GM12878 (cell line): ENCODE data around the gene PDSS2. TPM values are rescaled to one million over a fixed set of nuclear protein-coding genes. Genes with fewer than 3 reads are reported as not detected.

ENCODE experiments used
- ATAC-seq: fragments of 200-7000 bp; cut with Tn5 transposase; 3 replicates; pipeline ENCODE4 v1.9.1; 2020; ENCODE audit warnings: mild to moderate bottlenecking, moderate library complexity
- BruUV-seq: library from RNA; stranded (reverse); fragments of 400-500 nt; replicated peaks from 2 replicates; lab custom pipeline; 2021; lab: Mats Ljungman, UMichigan
- CTCF ChIA-PET: fragments of 300-600 bp; sonication (Branson Sonifier 250); formaldehyde crosslinking; extraction: SDS; loops from one replicate; lab custom pipeline; 2021; ENCODE audit warnings: inconsistent platforms; lab: Yijun Ruan, JAX
- POLR2A ChIA-PET: fragments of 350-600 bp; formaldehyde crosslinking; extraction: SDS; loops from one replicate; lab custom pipeline; 2021; ENCODE audit warnings: inconsistent platforms; lab: Charles Lee
- RAD21 ChIA-PET: fragments of 300-600 bp; sonication (Branson Sonifier 250); formaldehyde crosslinking; loops from one replicate; lab custom pipeline; 2023; ENCODE audit warnings: antibody characterized with exemption; ENCODE audit not compliant: unreplicated experiment; lab: Charles Lee
- SMC1A ChIA-PET: fragments of 300-600 bp; sonication (Branson Sonifier 250); formaldehyde crosslinking; loops from one replicate; lab custom pipeline; 2023; ENCODE audit not compliant: unreplicated experiment, uncharacterized antibody; lab: Charles Lee
- DNase-seq: peaks from one replicate; pipeline ENCODE4 v3.0.0-alpha.2; 2011; ENCODE audit warnings: low read depth, low spot score
- FAIRE-seq: peaks from 3 replicates; lab custom pipeline; 2011; peaks lifted over from hg19 to GRCh38; lab: Jason Lieb, UNC
- H2AFZ ChIP-seq: 2 replicates; pipeline ENCODE4 v1.6.0; 2011; ENCODE audit warnings: low read depth, low read length, control low read depth; ENCODE audit not compliant: control insufficient read depth
- H3K27ac ChIP-seq: 2 replicates; pipeline ENCODE4 v1.5.1; 2011; ENCODE audit warnings: control low read depth; ENCODE audit not compliant: control insufficient read depth, insufficient read depth
- H3K27me3 ChIP-seq, 2 experiments: replicated peaks in 1 of 2; 2 replicates each; pipeline versions ENCODE4 v1.6.0 to v1.6.1; 2011; ENCODE audit warnings: low read length in 1 of 2; ENCODE audit not compliant: control insufficient read depth in 2 of 2, insufficient read depth in 2 of 2
- H3K36me3 ChIP-seq, 2 experiments: 2 replicates each; pipeline ENCODE4 v1.5.1; 2011; ENCODE audit warnings: low read length in 1 of 2; ENCODE audit not compliant: control insufficient read depth in 2 of 2, insufficient read depth in 2 of 2
- H3K4me1 ChIP-seq: 2 replicates; pipeline ENCODE4 v1.6.1; 2011; ENCODE audit warnings: mild to moderate bottlenecking, low read length, moderate library complexity, mixed read lengths; ENCODE audit not compliant: control insufficient read depth, insufficient read depth
- H3K4me2 ChIP-seq: 2 replicates; pipeline ENCODE4 v1.6.0; 2011; ENCODE audit warnings: control low read depth; ENCODE audit not compliant: control insufficient read depth, insufficient read depth
- H3K4me3 ChIP-seq: fragments of 200-600 bp; sonication (generic); 2 replicates; pipeline ENCODE4 v1.5.1; 2016
- H3K79me2 ChIP-seq: 2 replicates; pipeline ENCODE4 v1.6.0; 2011; ENCODE audit warnings: low read length; ENCODE audit not compliant: control insufficient read depth, insufficient read depth
- H3K9ac ChIP-seq: 2 replicates; pipeline ENCODE4 v1.8.0; 2011; ENCODE audit warnings: low read length, control low read depth, mixed read lengths; ENCODE audit not compliant: control insufficient read depth, insufficient read depth
- H3K9me3 ChIP-seq: replicated peaks from 3 replicates; pipeline ENCODE4 v1.5.1; 2011; ENCODE audit warnings: mild to moderate bottlenecking, low read length; ENCODE audit not compliant: control insufficient read depth, insufficient read depth
- H4K20me1 ChIP-seq: 2 replicates; pipeline ENCODE4 v1.6.0; 2011; ENCODE audit not compliant: control insufficient read depth, insufficient read depth
- CREM ChIP-seq: IDR thresholded peaks from 2 replicates; pipeline ENCODE4 v1.6.1; 2014; ENCODE audit warnings: antibody characterized with exemption, low read depth
- CUX1 ChIP-seq: IDR thresholded peaks from 2 replicates; pipeline ENCODE4 v1.6.1; 2012; ENCODE audit warnings: improper control_type of control experiment, low read depth, low read length; ENCODE audit not compliant: insufficient replicate concordance
- IKZF2 ChIP-seq, 2 experiments: fragments of 450-650 bp; IDR thresholded peaks; 2 replicates each; pipeline ENCODE4 v1.6.1; 2017; ENCODE audit warnings: mild to moderate bottlenecking in 2 of 2, moderate library complexity in 2 of 2
- IRF4 ChIP-seq: IDR thresholded peaks from 2 replicates; pipeline ENCODE4 v1.6.1; 2011; ENCODE audit warnings: low read depth, low read length
- RAD51 ChIP-seq: fragments of 450-650 bp; IDR thresholded peaks from 2 replicates; pipeline ENCODE4 v1.6.1; 2016; ENCODE audit warnings: moderate library complexity, mild to moderate bottlenecking, inconsistent platforms
- RBBP5 ChIP-seq: fragments of 200-600 bp; sonication (generic); conservative IDR thresholded peaks from 2 replicates; pipeline ENCODE4 v1.6.1; 2016
- TCF12 ChIP-seq: IDR thresholded peaks from 2 replicates; pipeline ENCODE4 v1.6.1; 2011; ENCODE audit warnings: low read depth, mild to moderate bottlenecking, low read length
- YBX1 ChIP-seq: fragments of 450-650 bp; IDR thresholded peaks from 2 replicates; pipeline ENCODE4 v1.6.1; 2016; ENCODE audit warnings: antibody characterized with exemption
- ZNF592 ChIP-seq: fragments of 450-650 bp; IDR thresholded peaks from 2 replicates; pipeline ENCODE4 v1.6.1; 2017; ENCODE audit warnings: mild to moderate bottlenecking, moderate library complexity
- WGBS: methylation state at CpG from one replicate; pipeline ENCODE4 v1.1.6; 2016; ENCODE audit warnings: low lambda C conversion rate; ENCODE audit not compliant: insufficient replicate concordance, insufficient coverage; ENCODE audit errors: missing lambda C conversion rate; 5-methylcytosine and 5-hydroxymethylcytosine counted together
- in situ Hi-C: fragments of 300-500 bp; cut with MboI; formaldehyde crosslinking; loops from 9 replicates; pipeline ENCODE4 v1.14.3; 2018; ENCODE audit warnings: mixed read lengths
- intact Hi-C: fragments of 100-400 bp; cut with micrococcal nuclease; formaldehyde crosslinking; loops from one replicate; pipeline ENCODE4 v1.14.2; 2022; ENCODE audit not compliant: unreplicated experiment
- polyA plus RNA-seq, 11 experiments: library from polyadenylated mRNA; depleted of rRNA in 4 of 11; unstranded in 6 of 11; stranded (reverse) in 5 of 11; fragments of >200 nt; fragmentation: Nextera tagmentation in 4 of 11; fragmentation: Illumina TruSeq in 1 of 11; extraction: Ambion mirVana in 4 of 11; extraction: Trizol in 1 of 11; gene quantifications; 1 replicate in 1 of 11; 2 replicates in 10 of 11; pipeline versions ENCODE4 v1.2.1 to v1.2.3, GENCODE V29; 2011 to 2016; ENCODE audit warnings: inconsistent platforms in 2 of 11, missing spikeins in 2 of 11, low read depth in 1 of 11
- total RNA-seq, 4 experiments: library from RNA; depleted of rRNA in 3 of 4; stranded (reverse); fragments of >200 nt in 3 of 4; fragmentation: Illumina TruSeq in 1 of 4; extraction: Trizol in 1 of 4; gene quantifications; 2 replicates each; pipeline versions ENCODE4 v1.2.1 to v1.2.3, GENCODE V29; 2013 to 2021

Gene PDSS2
- total and polyA plus RNA-seq, 10 of the 15 experiments (the other 5 are each of a cell fraction or from before 2014, with no cell fraction given), result 7.7 to 15.5 (median 9.6) TPM

- TF ChIP-seq ZNF592 (no peak), IRF4 (no peak)
These were observed 137.6 kb downstream of the PDSS2 start (continued) for GRCh38 chr6:107321793-107322192.

GRCh38 chr6:107319906-107320530 is 139.3 kb downstream of the PDSS2 start:
- BruUV-seq, result no TSS peak
- H3K9ac ChIP-seq, result no peak overlapping the region
- H3K4me3 ChIP-seq, result no peak overlapping the region
- H2AFZ ChIP-seq, result no peak overlapping the region
- no peak for FAIRE-seq
- 0 out of 4 replicates have a peak, but pooled peaks cover 0 to 2% of the 10 kb centered on the region in 2 experiments for H3K36me3 ChIP-seq
- H3K79me2 ChIP-seq, result no peaks in the 10 kb centered on the region
- ChIA-PET POLR2A (no interaction called here), RAD21 (interaction anchor here (0.8 to 0.9 kb wide), 2 partner anchors 11 to 140 kb away, joined by 3 read pairs; no protein-coding TSS in a partner anchor), CTCF (interaction anchor here (0.8 to 5.5 kb wide), 5 partner anchors 10 to 383 kb away, joined by 3 to 68 read pairs (median 6); no protein-coding TSS in a partner anchor), SMC1A (interaction anchor here (0.9 to 2.6 kb wide), 9 partner anchors 13 to 528 kb away, joined by 3 to 21 read pairs (median 3); partner anchors contain the start of gene PDSS2)
- in situ Hi-C loops (no loop called here), intact Hi-C loops (loop anchor here (2.0 to 5.0 kb wide), 3 partner anchors 99 to 337 kb away; partner anchors contain the start of gene PDSS2)
- H3K4me2 ChIP-seq, result no peak overlapping the region
- DNase-seq, result no peak
- no peaks in the 10 kb centered on the region for H4K20me1 ChIP-seq
- H3K9me3 ChIP-seq, result no peaks in the 10 kb centered on the region
- H3K27me3 ChIP-seq, result no peaks in the 10 kb centered on the region
- H3K27ac ChIP-seq, result no peak overlapping the region
- no peak for ATAC-seq
- no peaks in the 10 kb centered on the region for H3K4me1 ChIP-seq
- 97% methylated on average over 5 of the region's 5 CpGs for WGBS
- TF ChIP-seq CUX1 (no peak), RAD51 (no peak), RBBP5 (no peak), TCF12 (no peak), IKZF2 (IDR thresholded peaks at IDR 0.05) (no peak), YBX1 (no peak), CREM (no peak)
